ENCODE data around the gene AKT1.
A peak's percentile ranks its signal among the peaks of the same experiment; 100 is the strongest.
"Not testable (repeated sequence)": the region's sequence is repeated elsewhere in the genome, so short reads cannot be mapped to it uniquely, and the experiment has no call there.

The AKT1 gene

DNA sequence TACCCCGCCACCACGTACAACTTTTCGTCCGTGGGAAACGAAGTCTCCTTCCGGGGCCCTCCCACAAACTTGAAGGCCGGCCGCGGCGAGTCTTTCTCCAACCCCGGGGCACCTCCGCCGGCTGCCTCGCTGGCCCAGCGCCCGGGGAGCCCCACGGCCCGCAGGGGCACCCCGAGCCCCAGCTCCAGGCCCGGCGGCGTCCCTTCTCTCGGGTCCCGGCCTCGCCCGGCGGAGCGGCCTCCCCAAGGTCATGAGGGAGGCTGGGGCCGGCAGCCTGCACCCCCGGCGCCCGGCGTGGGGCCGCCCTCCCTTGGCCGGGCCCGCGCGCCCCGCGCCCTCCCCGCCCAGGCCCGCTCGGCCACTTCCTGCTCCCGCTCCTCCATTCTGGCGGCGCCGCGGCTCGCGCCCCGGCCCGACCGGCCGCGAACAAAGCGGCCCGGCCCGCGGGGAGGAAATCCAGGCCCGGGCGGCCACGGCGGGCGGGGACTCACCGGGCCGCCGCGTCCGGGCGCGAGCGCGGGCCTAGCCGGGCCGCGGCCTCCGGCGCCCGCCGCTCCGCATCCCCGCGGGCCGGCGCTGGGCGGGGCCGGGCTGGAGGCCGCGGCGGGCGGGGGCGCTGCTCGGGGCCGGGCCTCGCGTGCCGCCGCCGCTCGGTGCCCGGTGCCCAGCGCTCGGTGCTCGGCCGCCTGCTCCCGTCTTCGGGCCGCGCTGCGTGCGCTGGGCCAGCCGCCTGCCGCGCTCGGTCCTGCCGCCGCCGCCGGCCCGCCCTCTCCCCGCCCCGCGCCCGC is at the start of gene AKT1:
Gene AKT1 (minus strand): TSS at position 756 of the 788 bp plus-strand sequence. CDS start 3,105 bp downstream, outside the sequence.
- no peak for DNase-seq

DNA sequence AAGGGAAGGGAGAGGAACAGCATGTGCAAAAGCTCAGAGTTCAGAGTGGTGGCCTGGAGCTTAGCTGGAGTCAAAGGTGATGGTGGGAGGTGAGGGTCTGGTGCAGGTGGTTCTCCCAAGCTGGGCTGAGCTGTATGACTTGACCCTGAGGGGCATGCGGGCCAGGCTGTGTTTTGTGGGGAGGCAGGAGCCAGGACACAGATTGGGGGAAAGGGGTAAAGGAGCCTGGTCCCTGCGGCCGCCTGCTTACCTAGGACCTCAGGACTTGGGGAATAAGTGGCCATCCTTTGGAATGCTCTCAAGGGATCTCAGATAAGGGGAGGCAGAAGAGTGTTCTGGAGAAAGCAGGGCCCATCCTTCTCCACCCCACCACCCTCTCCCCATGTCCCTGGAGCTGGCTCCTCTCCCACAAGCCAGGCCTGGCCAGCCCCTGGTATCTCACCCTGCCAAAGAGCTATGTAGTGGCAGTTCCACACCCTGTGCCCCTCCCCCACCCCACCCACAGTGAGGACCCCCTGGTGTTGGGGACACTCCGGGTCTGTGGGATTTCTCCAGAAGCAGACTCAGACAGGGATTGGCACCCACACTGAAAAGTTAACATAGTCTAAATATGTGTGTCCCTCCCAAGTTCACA is 49.6 kb upstream of the AKT1 start:
- DNase-seq = no peak

DNA sequence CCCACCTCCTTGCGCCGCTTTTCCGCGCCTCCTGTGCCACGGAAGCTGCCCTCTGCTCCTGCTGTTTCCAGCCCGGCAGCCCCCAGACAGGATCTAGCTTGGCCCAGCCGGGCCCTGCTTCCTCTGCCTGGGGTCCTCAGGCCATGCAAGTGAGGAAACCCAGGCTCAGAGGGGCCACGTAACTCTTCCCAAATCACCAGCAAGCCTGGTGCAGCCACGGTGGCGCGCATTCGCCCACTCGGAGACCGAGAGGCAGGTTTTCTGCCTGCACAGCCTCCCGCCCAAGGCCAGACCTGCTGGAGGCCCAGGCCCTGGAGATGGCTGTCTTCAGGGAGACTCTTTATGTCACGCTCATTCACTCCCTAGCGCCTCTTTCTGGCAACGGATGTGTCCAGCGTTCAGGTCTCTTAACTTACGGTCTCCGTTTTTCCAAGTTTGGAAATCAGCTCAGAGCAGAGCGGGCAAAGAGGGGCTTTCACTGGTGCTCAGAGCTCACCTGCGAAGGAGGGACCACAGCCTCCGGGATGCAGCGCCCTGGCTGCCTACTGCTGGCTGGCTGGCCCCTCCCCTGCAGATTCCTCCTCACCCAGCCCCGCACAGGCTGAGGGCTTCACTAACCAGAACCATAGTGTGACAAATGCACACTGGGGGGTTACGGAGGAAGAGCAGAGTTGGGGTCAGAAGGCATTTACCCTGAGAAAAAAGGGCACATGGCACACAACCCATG is 48.9 kb upstream of the AKT1 start:
- no peak for DNase-seq

DNA sequence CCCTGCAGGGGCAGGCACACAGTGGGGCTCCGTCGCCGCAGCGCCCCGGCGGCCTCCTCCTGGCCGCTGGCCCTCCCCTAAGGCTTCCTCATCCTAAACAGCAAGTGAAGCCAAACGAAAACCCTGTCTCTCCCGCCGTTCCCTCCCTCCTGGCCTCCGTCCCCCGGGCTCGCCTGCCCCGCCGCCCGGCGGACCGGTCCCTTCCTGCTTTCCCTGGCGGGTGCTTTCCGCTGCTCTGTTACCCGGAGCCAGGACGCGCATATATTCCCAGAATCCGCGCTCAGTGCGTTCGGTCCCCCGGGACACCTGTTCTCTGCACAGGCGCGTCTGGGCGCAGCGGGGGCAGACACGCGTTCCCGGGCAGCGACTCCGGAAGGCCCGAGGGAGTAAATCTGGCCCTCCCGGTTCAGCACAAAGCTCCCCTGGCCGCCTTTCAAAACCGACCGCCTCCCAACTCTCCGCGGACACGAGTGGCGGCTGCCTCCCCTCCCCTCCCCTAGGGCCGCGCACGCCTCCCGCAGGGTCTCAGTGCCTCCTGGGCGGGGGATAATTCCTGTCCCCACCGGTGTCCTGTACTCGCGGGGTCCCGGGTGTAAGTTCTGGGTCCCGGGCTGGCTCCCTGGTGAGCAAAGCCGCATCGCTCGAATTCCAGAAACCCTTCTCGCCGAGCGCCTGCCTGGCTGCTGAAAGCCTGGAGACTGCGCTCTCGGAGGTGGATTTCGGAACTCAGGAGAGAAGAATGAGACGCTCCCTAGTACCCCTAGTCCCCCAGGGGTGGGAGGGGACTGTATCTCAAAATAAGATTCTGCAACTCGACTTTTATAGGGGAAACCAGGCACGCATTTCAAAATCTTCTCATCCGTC is 48.1 kb upstream of the AKT1 start:
- DNase-seq = no peak

DNA sequence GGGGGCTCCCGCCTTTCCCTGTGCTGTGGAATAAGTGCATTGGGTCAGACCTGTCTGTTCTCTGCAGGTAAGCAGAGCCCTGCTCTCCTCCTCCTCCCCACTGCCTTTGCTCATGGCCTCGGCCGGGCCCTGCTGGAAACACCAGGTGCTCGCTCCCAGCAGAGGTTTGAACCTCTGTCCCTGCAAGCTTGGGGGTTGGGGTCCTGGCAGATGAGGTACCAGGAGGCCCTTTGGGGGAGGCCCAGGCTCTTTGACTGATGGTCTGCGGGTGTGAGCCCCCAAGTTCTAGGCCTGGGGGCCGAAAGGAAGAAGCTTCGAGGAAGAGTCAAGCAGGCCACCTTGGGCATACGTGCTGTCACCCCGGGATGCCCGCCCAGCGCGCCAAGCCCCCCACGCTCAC is 47.5 kb upstream of the AKT1 start:
- no peak for DNase-seq

DNA sequence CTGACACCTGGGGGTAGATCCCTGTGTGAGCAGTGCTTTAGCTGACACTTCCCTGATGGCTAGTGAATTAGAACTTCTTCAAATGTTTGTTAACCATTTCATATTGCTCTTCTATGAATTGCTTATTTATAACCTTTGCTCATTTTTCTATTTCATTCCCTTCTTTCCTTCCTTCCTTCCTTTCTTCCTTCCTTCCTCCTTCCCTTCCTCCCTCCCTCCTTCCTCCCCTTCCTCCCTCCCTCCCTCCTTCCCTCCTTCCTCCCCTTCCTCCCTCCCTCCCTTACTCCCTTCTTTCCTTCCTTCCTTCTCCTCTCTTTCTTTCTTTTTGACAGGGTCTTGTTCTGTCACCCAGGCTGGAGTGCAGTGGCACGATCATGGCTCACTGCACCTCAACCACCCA is 46.2 kb upstream of the AKT1 start:
- no peak for DNase-seq

DNA sequence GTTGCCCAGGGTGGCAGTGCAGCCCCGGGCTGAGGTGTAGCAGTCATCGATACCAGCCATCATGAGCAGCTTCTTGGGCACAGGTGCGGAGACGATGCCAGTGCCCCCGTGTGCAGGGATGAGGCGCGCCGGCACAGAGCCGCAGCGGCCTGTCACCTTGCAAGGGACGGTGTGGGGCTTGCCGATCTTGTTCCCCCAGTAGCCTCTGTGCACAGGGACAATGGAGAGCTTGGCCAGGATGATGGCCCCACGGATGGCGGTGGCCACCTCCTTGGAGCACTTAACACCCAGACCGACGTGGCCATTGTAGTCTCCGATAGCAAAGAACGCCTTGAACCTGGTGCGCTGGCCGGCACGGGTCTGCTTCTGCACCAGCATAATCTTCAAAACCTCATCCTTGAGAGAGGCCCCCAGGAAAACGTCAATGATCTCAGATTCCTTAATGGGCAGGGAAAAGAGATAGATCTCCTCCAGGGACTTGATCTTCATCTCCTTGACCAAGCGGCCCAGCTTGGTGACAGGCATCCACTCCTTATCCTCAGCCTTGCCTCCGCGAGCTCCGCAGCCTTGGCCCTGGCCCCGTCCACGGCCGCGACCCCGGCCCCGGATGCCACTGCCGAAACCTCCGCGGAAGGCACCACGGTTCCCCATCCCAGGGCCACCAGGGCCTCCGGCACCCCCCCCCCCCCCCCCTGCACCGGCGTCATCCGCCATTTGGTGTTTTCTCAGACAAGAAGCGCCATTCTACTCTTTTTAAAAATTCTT is 40.8 kb upstream of the AKT1 start:
- DNase-seq = not testable (repeated sequence)

DNA sequence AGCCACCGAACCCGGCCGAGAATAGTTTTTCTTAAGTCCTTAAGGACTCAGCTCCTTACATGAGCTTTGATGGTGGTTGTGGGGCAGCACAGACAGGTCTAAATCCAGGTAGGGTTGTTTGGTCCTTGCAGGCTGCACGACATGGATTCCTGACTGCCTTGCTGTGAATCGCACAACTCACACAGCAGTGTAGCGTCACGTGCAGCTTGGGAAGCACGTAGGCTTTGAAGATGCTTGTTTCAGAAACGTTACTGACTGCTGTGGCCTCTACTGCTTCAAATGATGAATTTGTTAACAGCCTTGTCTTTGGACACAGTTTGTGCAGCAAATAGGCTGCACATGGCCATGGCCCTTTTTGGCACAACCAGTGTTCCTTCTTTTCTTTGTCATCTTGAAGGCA is 35.2 kb upstream of the AKT1 start:
- DNase-seq = no peak

DNA sequence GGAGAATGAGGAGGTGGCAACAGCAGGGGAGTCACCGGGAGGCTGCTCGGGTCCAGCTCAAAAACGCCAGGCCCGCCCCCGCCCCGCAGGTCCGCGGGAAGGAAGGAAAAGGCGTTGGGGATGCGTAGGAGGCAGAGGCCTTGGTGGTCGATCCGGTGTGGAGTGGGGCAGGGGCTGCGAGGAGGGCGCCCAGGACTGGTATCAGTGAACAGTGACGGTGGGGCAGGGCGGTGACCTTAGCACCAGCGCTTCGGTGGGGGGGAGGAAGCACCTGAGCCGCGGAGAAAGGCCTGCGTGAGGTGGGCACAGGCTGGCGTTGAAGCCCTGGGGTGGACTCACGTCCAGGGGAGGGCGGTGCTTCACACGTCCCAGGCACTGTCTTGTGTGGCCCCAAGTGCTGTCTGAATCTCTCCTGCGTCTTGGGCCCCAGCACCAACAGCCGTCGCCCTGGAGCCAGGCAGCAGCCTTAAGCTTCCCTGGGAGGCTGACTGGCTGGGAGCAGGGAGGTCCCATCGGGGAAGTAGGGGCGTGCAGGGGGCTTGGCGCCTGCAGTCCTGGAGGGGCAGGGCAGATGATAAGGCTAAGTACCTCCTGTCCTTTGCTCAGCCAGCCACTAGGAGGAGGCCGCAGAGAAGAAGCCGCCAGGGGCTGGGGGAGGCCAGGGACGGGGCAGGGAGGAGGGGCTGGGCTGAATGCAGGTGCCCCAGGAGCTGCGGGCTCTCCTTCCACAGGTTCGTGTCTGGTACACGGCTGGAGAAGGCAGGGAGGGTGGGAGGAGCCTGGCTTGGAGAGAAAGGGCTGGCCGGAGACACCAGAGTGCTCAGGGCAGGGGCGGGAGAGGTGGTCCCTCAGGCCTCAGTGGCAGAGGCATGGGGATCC is 31.9 kb upstream of the AKT1 start:
- peak; percentile 47 for DNase-seq

DNA sequence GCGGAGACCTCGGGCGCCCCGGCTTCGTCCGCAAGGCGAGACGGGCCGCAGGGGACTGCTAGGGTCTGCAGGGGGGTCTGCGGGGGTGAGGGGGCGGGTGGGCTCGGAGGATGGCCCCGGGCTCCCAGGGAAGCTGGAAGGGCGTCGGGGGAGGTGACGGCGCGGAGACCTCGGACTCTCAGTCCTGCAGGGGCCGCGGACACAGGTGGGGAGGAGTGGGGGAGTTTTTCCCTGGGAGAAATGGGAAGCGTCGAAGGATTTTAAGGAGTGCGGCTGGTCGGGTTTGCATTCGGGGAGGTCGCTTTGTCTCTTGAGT is 31.3 kb upstream of the AKT1 start:
- DNase-seq = no peak

DNA sequence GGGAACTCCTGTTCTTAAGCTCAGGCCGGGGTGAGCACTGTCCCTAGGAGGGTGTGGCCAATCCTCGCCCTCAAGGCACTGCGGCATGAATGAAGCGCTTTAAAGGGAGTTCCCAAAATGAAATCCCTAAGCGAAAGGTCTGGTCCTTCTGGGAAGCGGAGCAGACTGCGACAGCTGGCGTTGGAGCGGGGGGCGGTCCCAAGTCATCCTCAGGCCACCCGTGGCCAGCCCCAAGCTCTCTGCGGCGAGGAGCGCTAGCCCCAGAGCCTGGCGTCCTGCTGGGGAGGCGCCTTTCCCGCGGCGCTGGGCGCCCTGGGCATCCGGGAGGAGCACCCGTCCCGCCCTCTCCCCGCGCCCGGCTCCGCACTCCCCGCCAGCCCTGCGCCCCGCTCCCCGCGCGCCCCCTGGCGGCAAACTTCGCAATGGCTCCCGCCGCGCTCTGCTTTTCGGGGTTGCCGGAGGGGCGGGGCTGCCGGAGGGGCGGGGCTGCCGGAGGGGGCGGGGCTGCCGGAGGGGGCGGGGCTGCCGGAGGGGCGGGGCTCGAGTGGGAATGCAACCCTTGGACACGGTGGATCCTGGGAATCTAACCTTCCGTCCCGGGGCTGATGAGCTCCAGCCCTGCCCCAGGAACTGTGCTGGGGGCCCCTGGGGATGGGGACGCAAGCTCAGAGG is 30.8 kb upstream of the AKT1 start:
- DNase-seq = peak; percentile 79

DNA sequence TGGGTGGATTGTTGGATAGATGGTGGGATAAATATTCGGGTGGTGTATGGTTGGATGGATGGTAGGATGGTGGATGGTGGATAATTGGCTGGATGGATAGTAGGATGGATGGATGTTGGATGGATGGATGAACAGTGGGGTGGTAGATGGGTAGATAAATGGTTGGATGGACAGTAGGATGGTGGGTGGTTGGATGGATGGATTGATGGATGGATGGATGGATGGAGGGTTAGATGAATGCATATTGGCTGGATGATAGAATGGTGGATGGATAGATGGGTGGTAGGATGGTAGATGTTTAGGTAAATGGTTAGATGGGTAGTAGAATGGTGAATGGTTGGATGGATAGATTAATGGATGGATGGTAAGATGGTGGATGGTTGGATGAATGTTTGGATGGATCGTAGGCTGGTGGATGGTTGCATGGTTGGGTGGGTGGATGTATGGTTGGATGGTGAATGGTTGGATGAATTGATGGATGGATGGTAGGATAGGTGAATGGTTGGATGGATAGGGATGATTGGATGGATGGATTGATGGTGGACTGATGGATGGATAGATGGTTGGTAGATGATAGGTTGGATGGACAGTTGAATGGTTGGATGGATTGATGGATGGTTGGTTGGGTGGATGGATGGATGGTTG is 28.9 kb upstream of the AKT1 start:
- DNase-seq = no peak

DNA sequence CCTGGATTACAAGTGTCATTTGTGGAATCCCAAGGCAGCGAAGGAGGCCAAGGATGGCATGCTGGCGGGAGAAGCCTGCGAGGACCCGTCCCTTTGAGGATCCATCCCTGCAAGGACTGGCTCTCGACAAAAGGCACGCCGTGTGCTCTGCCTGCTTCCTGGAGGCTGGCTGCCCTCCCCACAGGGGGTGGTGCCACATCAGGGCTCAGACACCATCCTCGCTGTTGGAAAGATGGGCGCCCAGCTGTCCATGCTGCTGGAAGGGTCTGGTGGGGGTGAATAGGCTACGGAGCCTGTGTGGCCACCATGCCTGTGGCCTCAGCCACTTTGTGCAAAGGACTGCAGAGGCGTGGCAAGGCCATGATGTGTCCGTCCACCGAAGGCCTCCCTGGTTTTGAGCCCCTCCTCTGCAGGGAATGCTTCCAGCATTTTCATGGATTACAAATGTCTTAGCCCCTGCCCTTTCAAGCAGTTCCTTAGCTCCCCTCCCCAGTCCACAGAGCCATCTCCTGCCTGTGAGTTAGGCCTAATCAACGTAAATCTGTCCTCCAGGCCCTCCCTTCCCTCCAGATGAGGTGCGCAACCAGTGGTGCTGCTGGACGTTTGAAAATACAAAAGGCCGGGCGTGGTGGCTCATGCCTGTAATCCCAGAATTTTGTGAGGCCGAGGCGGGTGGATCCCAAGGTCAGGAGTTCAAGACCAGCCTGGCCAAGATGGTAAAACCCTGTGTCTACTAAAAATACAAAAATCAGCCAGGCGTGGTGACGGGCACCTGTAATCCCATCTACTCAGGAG is 27.5 kb upstream of the AKT1 start:
- DNase-seq = no peak

DNA sequence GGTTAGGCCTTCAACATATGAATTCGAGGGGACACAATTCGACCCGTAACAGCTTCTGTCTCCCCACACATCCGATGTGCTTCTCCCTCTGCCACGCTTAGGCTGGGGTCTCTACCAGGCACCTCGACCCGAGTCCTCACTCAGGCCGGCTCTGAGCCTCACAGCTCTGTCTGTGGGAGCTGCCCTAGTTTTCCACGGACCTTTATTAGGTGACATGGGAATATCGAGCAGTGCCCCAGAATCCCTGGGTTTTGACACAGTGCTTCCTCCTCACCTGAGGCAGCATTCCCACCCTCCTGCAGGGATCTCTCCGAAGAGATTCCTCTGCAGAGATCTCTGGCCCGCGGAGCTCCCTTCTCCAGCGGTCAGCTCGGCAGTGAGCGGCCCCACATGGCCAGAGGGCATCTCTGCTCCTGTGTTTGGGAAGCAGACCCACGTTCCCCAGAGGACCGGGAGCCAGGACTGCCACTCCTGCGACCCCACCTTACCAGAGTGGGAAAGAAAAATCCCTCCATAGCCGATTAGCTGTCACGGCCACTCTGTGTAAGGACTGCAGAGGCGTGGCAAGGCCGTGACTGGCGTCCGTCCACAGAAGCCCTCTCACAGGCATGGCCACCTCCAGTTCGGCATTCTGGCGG is 26.5 kb upstream of the AKT1 start:
- no peak for DNase-seq

DNA sequence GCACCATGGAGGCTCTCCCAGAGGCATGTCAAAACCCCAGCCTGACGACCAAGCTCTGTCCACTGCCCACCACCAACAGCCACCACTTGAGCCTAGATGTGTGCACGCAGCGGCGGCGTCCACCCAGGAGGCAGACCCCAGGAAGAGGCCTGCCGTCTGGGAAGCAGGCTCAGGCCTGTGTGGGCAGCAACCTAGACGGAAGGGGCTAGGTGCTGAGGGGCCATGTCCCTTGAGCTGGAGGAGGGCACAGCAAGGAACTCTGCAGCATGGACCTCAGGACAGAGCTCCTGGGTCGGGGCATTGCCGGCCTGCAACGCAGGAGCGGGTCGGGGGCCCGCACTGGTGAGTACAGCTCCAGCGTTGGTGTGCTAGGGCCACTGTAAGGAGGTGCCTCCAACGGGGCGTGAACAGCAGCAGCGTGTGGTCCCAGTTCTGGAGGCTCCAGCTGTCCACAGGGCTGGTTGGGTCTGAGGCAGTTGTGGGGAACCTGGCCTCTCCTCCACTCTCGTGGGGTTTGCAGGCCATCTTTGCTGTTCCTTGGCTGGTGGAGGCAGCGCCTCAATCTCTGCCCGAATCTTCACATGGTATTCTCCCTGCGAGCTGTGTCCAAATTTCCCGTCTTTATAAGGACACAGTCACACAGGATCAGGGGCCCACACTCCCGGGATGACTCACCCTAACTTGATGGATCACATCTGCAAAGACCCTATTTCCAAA is 25.8 kb upstream of the AKT1 start:
- no peak for DNase-seq

DNA sequence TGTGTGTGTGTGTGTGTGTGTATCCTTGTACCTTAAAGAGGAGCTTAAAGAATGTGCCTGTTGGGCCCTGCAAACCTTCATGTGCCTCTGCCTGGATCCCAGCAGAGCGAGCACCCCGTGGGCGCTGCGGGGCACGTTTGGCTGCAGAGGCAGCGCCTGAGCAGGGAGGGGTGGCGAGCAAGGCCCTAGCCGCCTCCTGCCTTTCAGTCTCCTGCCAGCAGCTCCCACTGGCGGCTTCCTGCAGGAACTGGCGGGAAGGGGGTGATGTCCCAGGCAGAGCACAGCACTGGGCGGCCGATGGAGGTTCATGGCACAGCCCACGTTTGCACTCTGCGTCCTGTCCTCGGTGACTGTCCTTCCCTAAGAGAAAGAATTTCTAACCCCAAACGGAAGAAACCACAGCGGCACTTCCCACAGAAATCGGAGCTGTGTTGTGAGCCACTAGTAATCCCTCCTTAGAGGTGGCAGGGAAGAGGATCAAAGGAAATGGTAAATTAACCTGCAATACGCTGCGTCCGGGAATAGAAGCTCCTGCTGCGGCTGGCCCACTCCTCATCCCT is 25.2 kb upstream of the AKT1 start:
- DNase-seq = no peak

DNA sequence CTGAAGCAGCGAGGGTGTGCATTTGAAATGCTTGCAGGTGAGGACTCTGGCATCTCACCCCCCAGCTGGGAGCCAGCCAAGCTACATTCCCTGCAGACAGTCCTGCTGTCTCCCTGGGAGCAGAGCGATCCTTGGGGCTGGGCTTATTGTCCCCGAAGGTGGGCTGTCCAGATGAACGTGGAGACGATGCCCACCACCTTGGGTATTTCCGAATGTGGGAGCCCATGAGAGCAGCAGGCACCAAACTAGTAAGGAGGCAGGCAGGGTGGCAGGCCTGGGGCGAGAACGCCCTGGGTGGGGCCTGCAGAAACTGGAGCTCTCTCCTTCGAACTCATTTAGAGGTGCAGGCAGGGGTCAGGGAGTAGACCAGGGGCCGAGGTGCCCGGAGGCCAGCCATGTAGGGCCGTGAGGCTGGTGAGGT is 23.8 kb upstream of the AKT1 start:
- DNase-seq = no peak

DNA sequence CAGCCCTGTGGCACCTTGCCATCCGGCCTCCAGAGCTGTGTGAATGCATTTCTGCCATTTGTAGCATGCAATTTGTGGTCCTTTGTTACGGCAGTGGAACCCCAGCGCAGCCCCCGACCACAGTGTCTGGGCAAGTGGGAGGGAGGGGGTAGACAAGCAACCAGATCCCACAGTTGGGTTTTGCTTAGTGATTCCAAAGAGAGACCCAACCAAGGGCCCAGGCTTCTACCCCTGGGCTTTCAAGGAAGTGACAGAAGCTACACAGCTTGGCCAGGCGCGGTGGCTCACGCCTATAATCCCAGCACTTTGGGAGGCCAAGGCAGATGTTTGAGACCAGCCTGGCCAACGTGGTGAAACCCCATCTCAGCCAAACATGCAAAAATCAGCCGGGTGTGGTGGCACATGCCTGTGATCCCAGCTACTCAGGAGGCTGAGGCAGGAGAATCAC is 23.2 kb upstream of the AKT1 start:
- no peak for DNase-seq

All from CD4-positive, alpha-beta T cell treated with Interleukin-4 for 4 hours (primary cell).